Putamen (tissue), 1 donor: ENCODE data around the gene FAM135A.
A peak's percentile ranks its signal among the peaks of the same experiment; 100 is the strongest.

Experiments
- DNase-seq: peaks from one replicate; pipeline ENCODE4 v3.0.0-alpha.2; 2016; ENCODE audit warnings: low spot score

The FAM135A gene

DNA sequence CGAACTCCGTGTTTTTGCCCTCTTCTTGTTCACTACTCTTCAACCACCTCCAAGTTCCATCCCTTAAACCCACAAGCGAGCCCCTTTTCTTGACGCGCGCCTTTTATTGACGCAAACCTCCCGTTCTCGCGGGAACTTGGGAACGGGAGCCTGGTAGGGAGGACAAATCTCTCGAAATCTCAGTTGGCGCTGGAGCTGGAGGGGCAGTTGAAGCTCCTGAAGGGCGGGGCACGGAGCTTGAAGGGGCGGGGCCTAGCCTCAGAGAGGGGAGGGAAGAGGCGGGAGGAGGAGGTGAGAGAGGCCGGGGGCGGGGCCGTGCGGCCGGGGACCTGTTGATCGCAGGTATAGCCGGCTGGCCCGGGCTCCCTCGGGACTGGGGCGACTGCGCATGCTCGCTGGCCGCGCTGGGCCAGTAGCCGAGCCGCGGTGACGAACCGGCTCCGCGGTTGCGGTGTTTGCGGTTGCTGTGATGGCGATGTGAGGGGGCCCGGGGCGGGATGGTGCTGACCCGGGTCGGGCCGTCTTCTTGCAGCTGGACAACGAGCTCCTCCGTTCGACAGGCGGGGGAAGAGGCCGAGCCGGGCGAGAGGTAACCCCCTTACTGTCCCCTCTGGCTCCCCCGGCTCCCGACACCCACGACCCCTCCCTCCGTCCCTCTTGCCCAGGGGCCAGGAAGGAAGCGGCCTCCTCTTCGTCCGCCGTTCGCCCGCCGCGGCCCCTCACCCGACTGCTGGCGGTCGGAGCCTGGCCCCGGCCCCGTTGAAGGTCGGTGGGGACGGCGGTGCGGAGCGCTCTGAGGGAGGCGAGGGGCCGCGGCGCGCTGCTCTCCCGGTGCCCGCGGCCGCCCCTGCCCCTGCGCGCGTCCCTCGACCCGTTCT, at the start of gene FAM135A:
TSS of gene FAM135A (plus strand) at position 395 of the 878 bp plus-strand sequence. CDS start 14,835 bp downstream, outside the sequence.
- peak; percentile 97 for DNase-seq

DNA sequence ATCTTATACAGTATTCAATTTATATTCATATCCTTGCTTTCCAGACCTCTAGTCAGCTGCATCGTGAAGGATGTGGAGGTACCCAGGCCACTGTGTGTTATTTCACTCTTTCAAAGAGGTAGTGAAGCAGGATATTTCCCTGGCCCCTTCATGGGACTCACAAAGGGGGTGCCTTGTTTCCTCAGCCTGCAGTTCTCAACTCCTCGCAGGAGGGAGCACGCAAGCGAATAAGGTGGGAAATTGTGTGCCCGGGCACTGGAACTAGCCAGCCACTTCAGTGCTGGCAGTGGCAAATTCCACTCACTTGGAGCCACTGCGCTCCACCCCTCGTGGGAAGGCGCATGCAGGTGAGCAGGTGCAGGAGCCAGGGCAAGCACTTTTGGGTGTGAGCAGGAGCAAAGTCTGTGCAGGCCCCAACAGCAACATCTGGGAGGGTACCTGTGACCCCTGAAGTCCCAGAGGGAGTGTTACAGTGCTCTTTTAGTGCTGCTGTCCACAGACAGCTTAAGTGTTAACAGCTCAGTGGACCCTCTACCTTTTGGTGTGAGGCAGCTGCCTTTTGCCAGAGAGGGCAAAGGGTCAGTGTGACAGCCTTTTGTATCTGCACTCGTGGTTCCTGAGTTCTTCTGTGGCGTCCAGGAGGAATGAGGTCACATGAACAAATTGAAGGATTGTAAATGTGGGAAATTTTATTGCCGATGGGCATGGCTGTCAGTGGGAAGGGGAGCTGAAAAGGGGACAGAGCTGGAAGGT, 49.4 kb upstream of the FAM135A start:
- DNase-seq, result no peak

DNA sequence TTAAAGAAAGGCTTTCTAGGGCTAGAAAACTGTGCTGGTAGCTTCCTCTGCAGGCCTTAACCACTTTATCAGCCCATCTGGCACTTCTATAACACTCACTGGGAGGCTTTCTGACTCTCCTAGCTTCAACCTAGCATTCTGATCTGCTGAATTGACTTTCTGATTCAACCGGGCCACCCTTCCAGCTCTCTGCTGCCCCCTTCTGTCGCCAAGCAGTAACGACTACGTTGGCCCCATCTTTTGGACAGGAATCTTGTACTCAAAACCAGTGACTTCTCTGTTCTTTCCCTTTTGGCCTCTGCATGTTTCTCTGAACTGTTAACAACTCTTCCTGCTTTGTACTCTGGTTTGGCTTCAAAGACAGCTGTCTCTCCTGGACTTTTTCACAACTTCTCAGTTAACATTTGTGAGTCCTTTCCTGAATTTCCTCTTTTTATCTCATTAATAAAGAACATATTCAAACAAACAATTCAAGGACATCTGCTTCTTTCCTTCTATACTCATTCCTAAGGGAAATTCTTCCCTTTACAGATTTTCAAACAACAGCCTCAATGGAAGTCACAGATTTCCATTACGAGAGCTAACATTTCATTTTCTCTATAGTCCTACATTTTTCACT, 43.9 kb upstream of the FAM135A start:
- peak; percentile 33 for DNase-seq

DNA sequence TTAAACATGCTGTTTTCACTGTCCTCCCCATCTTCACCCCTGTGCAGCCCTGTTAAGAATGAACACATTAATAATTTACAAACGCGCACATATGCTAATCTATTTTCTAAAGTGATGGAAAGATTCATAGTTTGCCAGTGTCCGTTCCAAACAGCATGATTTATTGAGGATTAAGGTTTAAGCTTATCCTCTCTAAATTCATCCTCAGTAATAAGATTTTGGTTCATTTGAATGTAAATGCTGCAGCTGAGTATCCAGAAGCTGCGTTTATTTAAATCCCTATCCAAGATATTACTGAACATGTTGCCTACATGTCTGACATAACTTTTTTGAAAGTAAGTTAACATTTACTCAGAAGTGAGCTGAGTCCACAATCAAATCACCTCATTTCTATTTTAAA, 42.8 kb upstream of the FAM135A start:
- DNase-seq, result no peak

DNA sequence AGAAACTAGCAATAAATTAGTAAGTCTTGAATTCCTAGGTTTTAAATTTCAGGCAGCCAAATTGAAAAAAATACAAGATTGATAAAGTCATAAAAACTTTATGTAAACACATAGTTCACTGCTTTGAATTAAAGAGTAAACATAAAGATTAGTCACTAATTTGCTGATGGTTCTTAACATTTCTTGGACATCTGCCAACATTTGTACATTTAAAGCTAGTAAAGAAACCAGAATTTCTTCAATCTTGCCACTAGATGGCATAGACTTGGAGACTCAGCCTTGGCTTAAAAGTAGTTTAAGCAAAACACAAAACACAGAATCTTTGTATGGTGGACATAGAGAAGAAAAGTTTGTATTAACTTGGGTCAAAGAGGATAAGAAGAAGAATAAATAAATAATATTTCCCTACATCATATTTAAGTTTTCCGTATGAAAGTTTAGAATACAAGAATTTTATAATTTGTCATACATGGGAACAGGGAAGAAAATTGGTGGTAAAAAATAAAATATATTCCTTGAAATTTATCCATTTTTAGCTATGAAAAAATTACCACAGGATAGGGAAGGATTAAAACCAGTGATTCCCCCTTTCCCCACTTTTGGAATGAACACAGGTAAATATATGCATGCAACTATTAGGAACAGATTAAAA, 41.7 kb upstream of the FAM135A start:
- peak; percentile 41 for DNase-seq

DNA sequence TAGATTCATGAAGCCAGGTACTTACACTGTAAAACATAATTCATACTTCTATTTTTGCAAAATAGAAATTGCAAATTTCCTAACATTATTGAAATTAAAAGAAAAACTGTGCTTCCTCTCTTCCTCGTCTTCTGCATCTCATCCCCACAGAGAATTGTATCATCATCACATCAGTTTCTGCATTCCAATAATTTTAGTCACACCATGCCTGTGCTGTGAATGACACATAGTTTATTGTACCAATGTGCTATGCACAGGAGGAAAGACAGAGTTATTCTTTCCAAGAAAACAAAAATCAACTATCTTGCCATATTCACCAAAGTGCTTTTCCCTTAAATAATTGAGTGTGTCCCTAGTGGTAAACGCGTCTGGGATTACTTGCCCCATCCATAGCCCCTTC, 38.1 kb upstream of the FAM135A start:
- no peak for DNase-seq

DNA sequence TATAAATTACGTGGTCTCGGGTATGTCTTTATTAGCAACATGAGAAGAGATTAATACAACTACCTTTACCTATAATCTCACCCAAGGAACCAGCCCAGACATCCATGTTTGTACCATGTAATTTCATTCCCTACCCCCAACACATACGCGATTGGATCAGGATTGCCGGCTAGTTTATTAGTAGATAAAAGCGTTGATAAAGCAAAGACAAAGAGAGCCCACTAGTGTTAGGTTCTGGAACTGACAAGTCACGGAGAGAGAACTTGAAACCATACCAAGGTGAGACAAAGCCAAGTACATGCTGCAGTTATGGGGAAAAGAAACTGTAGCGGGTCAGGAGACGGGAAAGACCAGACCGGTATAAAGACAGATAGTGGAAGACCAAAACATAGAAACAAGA, 37.4 kb upstream of the FAM135A start:
- no peak for DNase-seq

DNA sequence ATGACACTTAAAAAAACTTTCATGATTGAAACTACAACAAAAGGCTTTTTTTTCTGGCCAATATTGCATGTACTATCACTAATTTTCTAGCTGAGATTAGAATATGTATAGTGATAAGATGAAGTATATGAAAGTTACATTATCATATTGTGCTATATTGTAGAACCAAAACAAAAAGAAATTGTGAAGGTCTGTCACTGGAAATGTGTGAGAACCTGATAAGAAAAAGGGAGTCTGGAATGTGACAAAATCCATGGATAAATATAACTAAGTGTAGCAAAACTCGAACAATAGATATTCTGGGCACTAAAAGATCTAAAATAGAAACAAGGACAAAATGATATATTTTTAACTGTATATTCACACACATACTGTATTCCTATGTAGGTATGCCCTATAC, 36.7 kb upstream of the FAM135A start:
- no peak for DNase-seq

DNA sequence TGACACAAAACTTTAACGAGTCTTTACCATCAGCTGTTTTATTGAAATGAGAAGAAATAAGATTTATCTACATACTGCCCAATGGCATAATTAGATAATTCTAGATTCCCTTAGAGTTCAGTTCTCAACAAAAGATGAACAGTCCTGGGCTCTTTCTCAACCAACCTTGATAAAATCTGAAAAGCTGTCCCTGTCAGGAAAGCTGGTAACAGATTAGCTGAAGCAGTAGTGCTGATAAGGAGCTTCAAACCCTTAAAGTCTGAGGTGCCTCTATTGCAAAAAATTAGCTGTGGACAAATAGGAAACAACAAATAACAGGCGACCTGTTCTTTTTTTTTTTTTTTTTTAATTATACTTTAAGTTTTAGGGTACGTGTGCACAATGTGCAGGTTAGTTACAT, 35.9 kb upstream of the FAM135A start:
- no peak for DNase-seq

DNA sequence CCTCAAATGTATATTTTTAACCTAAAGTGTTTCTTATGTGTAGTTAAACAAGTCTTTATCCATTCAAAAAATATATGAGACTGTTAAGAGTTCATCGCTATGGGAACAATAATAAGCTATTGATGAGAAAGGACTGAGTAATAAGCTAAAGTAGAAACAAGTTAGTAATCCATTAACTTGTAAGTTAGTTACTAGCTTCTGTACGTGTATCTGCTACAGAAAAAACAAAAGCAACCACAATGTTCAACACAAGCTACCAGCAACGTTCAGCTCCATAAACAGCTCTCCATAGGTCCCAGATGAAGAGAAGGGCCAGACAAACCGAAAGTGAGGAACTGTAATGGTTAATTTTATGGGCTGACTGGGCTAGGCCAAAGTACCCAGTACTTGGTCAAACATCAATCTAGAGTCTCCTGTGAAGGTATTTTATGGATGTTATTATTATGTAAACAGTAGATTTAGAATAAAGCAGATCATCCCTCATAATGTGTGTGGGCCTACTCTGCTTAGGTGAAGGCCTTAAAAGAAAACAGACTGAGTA, 33.8 kb upstream of the FAM135A start:
- no peak for DNase-seq

DNA sequence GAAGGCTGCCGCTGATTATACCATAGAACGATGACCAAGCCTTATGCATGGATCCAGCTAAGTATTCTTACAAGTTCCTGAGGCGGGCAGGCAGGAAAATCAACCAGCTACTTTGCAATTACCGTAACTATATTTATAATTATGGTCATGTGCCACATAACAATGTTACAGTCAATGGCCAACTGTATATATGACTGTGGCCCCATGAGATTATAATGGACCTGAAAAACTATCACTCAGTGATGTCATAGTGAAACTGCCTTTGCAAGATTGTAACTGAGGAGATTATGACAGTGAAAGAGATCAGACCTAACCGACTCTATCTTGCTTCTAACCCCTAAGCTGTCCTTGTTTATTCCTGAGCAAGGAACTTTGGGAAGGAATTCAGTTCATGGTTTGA, 33.1 kb upstream of the FAM135A start:
- no peak for DNase-seq

DNA sequence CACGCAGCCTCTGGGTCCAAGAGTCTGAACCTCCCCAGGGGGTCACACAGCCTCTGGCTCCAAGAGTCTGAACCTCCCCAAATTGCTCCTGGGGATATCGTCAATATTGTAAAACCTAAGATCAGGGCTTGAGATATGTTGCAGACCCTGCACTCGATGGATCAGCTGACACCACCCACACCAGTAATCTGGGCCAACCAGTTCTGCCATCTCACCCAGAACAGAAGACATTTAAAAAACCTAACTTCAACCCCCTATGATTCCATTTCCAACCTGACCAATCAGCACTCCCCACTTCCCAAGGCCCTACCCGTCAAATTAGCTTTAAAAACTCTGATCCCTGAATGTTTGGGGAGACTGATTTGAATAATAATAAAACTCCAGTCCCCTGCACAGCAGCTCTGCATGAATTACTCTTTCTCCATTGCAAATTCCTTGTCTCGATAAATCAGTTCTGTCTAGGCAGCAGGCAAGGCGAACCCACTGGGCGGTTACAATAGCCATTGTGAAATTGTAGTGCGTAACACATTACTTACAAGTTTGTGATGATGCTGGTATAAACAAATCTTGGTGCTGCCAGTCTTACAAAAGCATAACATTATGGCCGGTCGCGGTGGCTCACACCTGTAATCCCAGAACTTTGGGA, 32.4 kb upstream of the FAM135A start:
- no peak for DNase-seq

DNA sequence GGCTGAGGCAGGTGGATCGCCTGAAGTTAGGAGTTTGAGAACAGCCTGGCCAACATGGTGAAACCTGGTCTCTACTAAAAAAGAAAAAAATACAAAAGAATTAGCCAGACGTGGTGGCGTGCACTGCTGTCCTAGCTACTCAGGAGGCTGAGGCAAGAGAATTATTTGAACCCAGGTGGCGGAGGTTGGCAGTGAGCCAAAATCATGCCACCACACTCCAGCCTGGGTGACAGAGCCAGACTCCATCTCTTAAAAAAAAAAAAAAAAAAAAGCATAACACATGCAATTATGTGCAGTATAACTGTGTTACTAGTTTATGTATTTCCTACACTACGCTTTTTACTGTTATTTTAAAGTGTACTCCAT, 31.9 kb upstream of the FAM135A start:
- no peak for DNase-seq

DNA sequence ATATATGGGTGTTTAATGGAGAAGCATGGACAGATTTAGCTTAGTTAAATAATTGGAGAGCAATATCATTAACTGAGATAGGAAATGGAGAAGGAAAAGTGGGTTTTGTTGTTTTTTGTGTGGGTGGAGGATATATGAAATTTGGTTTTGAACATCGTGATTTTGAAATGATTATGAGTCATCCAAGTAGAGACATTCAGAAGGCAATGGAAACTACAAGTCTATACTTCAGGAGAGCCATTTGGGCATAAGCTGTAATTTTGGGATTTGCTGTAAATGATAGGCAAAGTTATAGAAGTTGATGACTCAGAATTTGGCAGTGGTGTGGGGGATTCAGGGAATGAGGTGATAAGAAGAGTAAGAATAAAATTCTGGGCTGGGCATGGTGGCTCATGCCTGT, 27.4 kb upstream of the FAM135A start:
- no peak for DNase-seq

DNA sequence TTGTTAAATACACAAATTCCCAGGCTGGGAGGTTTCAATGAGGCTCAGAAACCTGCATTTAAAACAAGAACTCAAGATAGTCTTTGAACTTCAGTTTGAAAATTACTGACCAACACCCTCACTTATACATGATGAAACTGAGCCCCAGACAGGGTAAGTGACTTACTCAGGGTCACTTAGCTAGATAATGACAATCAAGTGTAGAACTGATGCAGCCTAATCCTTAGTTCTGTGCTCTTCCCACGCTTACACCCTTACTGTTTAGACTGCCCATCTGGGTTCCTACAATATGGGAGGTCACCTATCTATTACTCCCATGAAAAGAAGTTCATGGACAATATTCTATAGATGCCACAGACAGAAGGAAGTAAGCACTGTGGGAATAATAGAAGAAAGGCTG, 24.5 kb upstream of the FAM135A start:
- no peak for DNase-seq

DNA sequence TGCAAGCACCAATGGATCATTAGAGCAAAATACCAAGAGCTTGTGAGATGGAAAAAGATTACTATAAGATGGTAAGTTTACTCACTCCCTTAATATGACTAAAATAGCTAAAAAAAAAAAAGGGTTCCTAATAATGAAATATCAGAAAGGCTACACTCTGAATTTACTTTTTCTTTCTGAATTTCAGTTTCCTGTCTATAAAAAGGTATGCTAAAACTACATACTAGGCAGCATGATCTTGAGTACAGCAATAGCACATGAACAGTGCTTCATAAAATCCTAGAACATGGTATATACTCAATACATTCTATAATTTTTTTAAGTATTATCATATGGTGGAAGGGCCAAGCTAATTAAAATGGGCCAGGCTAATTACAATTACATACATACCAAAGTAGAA, 24.0 kb upstream of the FAM135A start:
- no peak for DNase-seq

DNA sequence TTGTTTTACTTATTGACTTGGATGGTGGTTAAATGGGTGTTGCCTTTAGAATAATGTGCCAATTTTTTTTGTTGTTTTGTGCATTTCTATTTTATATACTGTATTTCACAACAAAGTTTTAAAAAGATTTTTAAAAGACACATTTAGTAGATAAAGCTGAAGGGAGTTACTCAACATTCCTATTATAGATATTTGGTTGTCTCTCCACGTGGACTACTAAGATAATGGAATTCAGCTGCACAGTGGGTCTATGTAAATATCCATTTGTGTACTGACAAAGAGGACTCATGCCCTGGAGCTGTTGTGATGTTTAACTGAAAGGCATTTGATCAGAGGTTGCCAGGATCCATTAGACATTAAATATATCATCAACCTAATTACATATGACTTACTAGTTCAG, 23.2 kb upstream of the FAM135A start:
- DNase-seq, result no peak

DNA sequence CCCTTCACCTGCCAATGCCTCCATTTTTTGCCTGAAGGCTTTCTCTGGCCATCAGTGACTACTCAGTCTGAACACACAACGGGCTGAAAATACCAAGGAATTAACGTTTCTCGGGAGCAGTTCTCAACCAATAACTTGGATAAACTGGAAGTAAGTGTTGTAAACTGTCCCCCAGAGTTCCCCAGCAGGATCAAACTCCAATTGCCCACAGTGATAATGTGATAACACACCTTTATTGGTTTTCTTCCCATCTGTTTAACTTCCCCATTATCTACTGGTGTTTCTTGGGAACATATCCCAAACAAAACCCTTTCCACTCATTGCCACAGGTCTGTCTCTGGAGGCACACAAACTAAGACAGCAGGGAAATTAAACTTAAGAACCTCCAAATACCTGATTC, 21.8 kb upstream of the FAM135A start:
- no peak for DNase-seq

DNA sequence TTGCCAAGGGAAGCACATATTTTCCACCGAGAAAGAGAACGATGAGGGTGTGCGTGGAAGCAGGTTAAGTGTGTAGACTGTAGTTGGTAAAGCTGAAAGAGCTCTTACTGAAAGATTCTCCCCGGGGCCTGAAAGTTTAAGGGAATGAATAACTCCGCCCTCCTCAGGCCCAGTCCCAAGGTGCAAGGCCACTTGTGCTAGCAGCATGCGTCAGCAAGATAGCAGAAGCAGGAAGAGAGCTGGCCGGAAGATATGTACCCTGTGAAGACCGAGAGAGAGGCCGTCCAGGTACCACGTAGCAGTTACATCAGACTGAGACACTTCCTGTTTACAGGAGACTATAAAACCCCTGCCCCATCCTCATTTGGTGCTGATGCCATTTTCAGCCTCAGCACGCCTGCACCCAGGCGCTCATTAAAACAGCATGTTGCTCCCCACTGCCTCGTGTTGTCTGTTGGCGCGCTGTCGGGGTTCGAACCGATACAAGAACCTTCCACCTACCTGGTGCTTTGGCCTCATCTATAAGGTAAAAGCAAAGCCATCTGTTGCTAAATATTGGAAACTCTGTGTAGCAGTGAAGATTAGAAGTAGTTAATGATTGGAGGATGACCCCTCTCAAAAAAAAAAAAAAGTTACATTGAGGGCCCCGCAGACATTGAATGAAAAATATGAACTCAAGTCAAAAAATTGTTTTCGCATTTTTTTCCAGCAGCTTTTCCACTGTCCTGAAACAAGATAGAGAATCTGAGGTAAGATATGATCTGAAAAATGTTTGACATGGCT, 18.6 kb upstream of the FAM135A start:
- DNase-seq, result no peak

DNA sequence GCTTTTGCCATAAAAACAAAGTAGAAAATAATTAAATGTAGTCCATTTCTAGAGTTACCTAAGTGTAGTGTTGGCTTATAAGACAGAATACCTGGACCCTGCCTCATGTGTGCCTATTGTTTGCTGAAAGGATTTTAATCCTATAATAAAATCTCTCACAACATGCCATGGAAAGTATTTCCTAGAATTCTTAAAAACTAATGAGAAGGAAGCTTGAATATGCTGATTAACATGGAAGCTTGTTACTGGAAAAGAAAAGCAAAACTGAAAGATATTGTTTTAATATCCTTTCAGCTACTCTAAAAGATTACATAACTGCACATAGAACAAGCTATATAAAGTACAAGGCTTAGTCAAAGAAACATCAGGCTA, 18.0 kb upstream of the FAM135A start:
- DNase-seq, result no peak

DNA sequence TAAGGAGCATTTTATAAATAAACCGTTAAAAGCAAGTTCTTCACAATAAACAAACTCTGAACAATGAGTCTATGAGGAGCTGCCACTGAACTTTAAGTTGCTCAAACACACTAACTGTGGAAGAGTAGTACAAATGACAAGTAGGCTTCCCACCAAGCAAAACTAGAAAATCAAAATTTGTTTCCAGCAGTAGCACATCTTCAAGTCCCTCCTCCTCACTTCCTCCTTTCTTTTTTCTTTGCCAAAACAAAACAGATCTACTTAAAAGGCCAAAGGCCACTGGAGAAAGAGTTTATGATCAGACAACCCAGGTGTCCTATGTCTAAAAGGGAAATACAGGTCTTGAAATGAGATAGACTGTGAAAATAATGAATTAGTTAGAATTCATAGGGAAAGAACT, 17.1 kb upstream of the FAM135A start:
- DNase-seq, result no peak
